HG03039 (cell line): ENCODE data around the gene GBP2.
"Not testable (repeated sequence)": the region's sequence is repeated elsewhere in the genome, so short reads cannot be mapped to it uniquely, and the experiment has no call there.

Experiments used
- ATAC-seq: cut with Tn5 transposase; IDR thresholded peaks from one replicate; pipeline ENCODE4 v1.9.1; 2021; ENCODE audit warnings: mild to moderate bottlenecking, moderate library complexity; ENCODE audit not compliant: unreplicated experiment

Gene GBP2

GRCh38 chr1:89128003-89128458 is 2.1 kb upstream of the GBP2 start:
- not testable (repeated sequence) for ATAC-seq

GRCh38 chr1:89126602-89127565 is 970 bp upstream of the GBP2 start:
- ATAC-seq, result not testable (repeated sequence)

GRCh38 chr1:89125240-89125912 is 538 bp downstream of the GBP2 start:
- ATAC-seq, result no peak

DNA sequence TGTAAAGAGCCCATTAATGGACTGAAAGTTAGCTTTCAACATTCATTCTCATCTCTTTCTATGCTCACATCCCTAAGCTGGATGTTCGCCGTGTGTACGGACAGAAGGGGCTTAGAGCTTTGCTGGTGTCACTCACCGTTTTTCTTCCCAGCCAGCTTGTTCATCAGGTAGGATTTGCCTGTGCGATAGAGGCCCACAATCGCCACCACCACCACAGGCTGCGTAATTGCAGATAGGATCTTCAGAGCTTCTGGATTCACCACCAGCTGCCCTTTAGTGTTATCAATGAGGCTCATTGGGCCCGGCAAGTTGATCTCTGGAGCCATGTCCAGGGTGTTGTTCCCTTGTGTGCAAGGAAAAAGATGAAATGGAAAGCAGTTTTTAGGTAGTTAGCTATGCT is 4.3 kb downstream of the GBP2 start:
- ATAC-seq, result no peak

DNA sequence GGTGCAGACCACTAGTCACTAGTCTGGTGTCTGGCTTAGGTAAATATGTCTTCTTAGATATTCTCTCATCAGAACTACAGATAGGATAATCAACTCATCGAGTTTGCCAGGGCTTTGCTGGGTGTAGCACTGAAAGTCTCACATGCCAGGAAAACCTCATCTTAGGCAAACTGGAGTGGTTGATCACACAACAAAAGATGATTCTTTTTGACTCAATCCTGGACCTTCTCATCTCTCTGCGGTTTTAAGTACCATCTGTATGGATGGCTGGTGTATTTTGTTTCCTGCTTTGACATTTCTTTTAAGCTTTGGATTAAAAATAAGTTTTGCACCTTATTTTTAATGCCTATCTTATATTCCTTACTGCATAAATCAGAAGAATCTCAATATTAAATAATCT is 11.3 kb downstream of the GBP2 start:
- ATAC-seq, result no peak

DNA sequence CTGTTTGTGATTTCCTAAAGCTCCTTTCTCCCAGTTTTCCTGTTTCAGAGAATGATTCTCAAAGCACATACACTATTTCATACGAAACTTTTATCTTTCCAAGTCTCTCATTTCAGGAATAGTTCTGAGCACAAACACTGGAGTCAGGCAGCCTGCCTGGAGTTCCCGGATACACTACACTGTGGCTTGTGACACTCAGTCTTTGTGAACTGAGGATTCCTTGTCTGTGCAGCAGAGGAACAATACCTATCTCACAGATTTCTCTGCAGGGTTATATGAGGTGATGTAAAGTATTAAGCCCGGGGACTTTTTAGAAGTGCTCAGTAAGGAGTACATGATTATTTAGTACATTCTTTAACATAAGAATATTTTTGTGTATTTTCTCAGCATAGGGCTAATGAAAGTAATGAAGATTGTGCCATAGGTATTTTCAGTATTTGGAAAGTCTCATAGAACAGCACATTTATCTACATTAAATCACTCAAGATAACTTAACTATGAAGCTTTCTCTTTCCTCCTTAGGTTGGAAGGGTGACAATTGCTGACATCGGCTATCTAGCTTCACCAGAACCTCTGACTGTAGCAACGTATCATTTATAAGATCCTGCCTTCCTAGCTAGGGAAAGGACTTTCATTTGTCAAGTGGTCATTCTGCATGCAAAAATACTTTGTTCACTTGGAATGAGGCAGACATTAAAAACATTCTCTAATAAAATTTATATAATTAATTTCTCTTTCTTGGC is 12.9 kb downstream of the GBP2 start:
- no peak for ATAC-seq

- ATAC-seq, result no peak
These were observed 21.2 kb downstream of the GBP2 start for GRCh38 chr1:89104687-89105086.

GRCh38 chr1:89104147-89104546 is 21.8 kb downstream of the GBP2 start:
- no peak for ATAC-seq

DNA sequence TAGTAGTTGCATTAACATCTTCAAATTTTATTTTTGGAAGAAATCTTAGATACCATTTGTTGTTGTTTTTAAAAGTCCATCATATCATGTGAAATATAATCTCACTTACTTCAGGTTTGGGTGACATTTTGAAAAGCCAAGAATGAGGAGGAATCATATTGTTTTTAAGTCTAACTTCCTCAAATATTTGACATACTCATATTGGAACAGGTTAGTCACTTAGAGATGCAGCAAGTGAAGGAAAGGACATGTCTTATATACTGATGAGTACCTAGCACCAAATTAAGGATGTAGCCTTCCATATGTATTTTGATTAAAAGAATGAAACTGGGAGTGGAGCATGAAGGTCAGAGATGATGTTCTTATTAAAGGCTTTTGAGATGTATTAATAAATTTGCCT is 23.9 kb downstream of the GBP2 start:
- no peak for ATAC-seq

GRCh38 chr1:89100412-89100811 is 25.5 kb downstream of the GBP2 start:
- no peak for ATAC-seq

DNA sequence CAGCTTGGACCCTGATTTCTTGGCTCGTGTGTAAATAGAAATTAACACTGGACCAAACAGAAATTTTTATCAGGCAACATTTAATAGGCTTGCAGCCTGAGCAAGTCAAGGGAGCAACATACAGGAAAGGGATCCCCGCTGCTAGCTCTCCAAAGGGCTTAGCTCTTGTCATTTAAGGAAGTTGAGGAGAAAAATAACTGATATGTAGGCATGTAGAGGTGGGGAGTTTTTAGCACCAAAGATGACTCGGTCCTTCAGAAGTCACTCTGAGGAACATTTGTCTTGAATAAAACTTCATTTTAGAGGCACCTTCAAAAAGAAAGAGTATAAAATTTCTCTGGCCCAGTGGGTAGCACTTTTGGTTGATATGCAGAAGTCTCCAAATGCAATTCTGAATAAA is 27.1 kb downstream of the GBP2 start:
- ATAC-seq, result no peak

DNA sequence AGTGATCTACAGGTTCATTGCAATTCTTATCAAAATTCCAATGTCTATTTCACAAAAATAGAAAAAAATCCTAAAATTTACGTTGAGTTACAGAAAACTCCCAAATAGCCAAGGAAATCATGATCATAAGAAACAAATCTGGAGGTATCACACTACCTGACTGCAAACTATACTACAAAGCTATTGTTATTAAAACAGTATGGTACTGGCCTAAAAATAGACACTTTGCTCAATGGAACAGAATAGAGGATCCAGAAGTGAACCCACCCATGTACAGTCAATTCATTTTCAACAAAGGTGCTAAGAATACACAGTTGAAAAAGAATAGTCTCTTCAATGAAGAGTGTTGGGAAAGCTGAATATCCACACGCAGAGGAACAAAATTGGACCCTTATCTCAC is 30.2 kb downstream of the GBP2 start:
- no peak for ATAC-seq

DNA sequence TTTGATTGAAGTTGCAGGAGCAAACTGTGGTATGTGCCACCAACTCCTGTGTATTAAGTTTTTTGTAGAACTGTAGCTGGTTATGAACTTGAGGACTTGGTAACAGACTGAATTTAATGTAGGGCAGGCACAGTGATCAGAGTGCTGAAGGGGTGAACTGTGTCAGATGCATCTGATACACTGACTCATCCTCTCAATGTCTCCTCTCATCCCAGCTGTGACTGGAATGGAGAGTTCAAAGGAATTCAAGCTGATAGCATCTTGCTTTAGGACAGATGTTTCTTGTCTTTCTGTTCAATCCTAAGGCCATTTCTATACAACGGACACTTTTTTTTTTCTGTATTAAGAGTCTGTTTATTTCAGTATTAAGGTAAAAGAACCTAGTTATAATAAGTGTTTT is 36.0 kb downstream of the GBP2 start:
- ATAC-seq, result no peak

GRCh38 chr1:89088572-89088971 is 37.3 kb downstream of the GBP2 start:
- ATAC-seq, result no peak

DNA sequence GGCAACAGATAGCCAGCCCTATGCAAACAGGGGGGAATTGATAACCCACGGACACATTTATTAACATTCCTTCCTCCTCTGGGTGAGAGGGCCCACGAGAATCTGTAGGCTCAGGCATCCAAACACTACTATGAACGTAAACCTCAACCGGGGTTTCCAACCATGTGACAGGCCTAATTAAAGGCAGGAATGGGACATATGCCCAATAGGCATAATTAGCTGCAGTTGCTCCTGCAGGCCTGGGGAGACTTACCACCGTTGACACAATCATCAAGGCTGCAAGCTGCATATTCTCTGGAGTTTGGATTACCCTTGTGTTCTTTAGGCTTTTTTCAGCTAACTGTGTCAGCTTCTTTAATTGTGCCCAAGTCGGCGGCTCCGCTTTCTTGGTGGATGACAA is 38.7 kb downstream of the GBP2 start:
- no peak for ATAC-seq

GRCh38 chr1:89085781-89086180 is 40.1 kb downstream of the GBP2 start:
- no peak for ATAC-seq

DNA sequence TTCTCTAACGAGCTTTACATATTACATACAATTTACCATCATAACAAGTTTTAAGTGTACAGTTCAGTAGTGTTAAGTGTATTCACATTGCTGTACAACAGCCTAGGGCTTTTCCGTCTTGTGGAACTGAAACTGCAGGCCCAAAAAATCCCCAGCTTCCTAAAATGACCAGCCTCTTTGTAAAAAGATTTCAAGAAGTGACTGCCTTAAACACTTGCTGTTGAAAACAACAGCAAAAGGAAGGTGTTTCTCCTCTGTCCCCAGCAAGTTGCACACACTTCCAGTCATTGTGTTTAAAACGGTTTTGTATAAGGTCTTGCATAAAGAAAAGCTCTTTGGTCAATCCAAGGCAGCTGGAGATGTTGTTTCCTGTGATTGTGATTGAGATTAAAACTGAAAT is 44.9 kb downstream of the GBP2 start:
- ATAC-seq, result no peak

- not testable (repeated sequence) for ATAC-seq
These were observed 45.8 kb downstream of the GBP2 start for GRCh38 chr1:89080068-89080467.

DNA sequence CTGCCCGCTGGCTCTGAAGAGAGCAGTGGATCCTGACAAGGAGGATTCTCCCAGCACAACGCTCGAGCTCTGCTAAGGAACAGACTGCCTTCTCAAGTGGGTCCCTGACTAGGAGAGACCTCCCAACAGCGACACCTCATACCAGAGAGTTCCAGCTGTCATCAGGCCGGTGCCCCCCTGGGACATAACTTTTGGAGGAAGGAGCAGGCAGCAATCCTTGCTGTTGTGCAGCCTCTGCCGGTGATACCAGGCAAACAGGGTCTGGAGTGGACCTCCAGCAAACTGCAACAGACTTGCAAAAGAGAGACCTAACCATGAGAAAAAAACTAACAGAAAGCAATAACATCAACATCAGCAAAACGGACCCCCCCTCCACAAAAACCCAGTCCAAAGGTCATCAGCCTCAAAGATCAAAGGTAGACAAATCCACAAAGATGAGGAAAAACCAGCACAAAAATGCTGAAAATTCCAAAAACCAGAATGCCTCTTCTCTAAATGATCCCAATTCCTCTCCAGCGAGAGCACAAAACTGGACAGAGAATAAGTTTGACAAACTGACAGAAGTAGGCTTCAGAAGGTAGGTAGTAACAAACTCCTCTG is 53.3 kb downstream of the GBP2 start:
- not testable (repeated sequence) for ATAC-seq

GRCh38 chr1:89070509-89070908 is 55.4 kb downstream of the GBP2 start:
- no peak for ATAC-seq

GRCh38 chr1:89069951-89070350 is 56.0 kb downstream of the GBP2 start:
- no peak for ATAC-seq
